ENCODE data around the gene RPL27A. TPM values are rescaled to one million over a fixed set of nuclear protein-coding genes. Genes with fewer than 3 reads are reported as not detected.
A peak's percentile ranks its signal among the peaks of the same experiment; 100 is the strongest.

Gene RPL27A
- total and polyA plus RNA-seq, 2 donors (not counting 1 experiment from before 2014, with no cell fraction given): 1,009 to 1,473 TPM

DNA sequence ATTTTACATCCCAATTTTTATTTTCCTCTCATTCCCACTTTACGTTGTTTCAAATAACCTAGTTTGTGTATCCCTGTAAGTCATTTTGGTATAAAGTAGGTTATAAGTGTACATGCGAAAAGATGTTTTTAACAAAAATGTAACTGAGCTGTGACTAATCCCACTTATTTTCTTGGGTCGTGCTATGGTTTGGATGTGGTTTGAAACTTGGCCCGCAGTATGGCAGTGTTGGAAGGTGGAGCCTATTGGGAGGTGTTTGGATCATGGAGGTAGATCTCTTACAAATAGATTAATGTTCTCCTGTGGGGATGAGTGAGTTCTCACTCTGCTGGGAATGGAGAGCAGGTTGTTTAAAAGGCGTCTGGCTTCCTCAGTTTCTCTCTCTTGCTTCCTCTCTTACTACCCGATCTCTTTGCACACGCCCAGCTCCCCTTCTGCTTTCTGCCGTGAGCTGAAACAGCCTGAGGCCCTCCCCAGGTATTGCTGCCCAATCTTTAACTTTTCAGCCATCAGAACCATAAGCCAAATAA is 7.2 kb downstream of the RPL27A start:
- ChIA-PET POLR2A (no interaction called here), CTCF (interaction anchor here (0.7 to 1.0 kb wide), 4 partner anchors 8 to 478 kb away, joined by 3 to 5 read pairs (median 4); no protein-coding TSS in a partner anchor)
- 93% methylated on average over 5 of the region's 8 CpGs for WGBS (ENCODE audit: insufficient coverage)
- peak overlapping the region in 1 of 2 donors; percentile 83 for H3K27ac ChIP-seq (ENCODE audit: low read length in 2 of 2)
- no peak for TF ChIP-seq CTCF (IDR thresholded peaks at IDR 0.05)
- TF ChIP-seq EZH2 (IDR thresholded peaks at IDR 0.05; ENCODE audit: borderline replicate concordance, insufficient read depth, low read depth, low read length, poor library complexity, severe bottlenecking): no peak
- H3K79me2 ChIP-seq (ENCODE audit: control insufficient read depth, insufficient read depth, low read length): peaks cover 26% of the 10 kb centered on the region
- intact Hi-C loops (cut with micrococcal nuclease): loop anchor here (2.0 to 10.0 kb wide), 3 partner anchors 221 to 695 kb away; partner anchors contain the start of genes AKIP1, IPO7 and TMEM41B
- no peaks in the 10 kb centered on the region for H3K27me3 Mint-ChIP-seq
- H3K4me2 ChIP-seq (replicated peaks; ENCODE audit: low read depth, low read length, poor library complexity, severe bottlenecking): peak overlapping the region; percentile 74
- H3K4me1 Mint-ChIP-seq: peaks cover 36% of the 10 kb centered on the region
- H3K4me1 ChIP-seq (ENCODE audit: control insufficient read depth in 2 of 2, insufficient read depth in 2 of 2, low read length in 2 of 2): peaks cover 15 to 22% of the 10 kb centered on the region in 2 donors
- no peaks in the 10 kb centered on the region for H4K20me1 ChIP-seq (ENCODE audit: control insufficient read depth, insufficient read depth, low read length, poor library complexity, severe bottlenecking)
- H3K27ac Mint-ChIP-seq: peak overlapping the region; percentile 98
- H3K9me3 ChIP-seq (ENCODE audit: control extremely low read depth in 1 of 3, control insufficient read depth in 2 of 3, insufficient read depth in 1 of 3, low read length in 2 of 3): no peaks in the 10 kb centered on the region
- H3K4me3 Mint-ChIP-seq: peak overlapping the region; percentile 98
- H3K9ac ChIP-seq (ENCODE audit: low read length): peak overlapping the region; percentile 70
- H3K36me3 ChIP-seq (replicated peaks in 1 of 2; ENCODE audit: control extremely low read depth in 1 of 2, control insufficient read depth in 1 of 2, extremely low read depth in 1 of 2, insufficient read depth in 2 of 2, low read length in 1 of 2): peaks cover 3 to 22% of the 10 kb centered on the region in 2 experiments
- H3K4me3 ChIP-seq (ENCODE audit: control extremely low read depth in 1 of 5, extremely low read depth in 1 of 5, insufficient read depth in 1 of 5, low read depth in 2 of 5, low read length in 4 of 5): peak overlapping the region in 3 of 5 experiments; percentile 56 to 77 (median 76)
- no peaks in the 10 kb centered on the region for H3K27me3 ChIP-seq (replicated peaks in 1 of 4; ENCODE audit: control extremely low read depth in 1 of 4, control insufficient read depth in 3 of 4, insufficient read depth in 4 of 4, low read length in 3 of 4)
- DNase-seq (no peak), ATAC-seq (ENCODE audit: low read depth) (no peak)
- peak overlapping the region; percentile 72 for H2AFZ ChIP-seq (ENCODE audit: insufficient read depth, low read depth, low read length, poor library complexity, severe bottlenecking)
- no peaks in the 10 kb centered on the region for H3K9me3 Mint-ChIP-seq (ENCODE audit: insufficient read depth)

All from B cell (primary cell).